VCaP (cell line): Measurements from ENCODE around the gene KIF26A.

Experiments
- H3K27ac ChIP-seq: fragments of 450-650 bp; 2 replicates; pipeline ENCODE4 v1.5.1; 2017
- CTCF ChIP-seq: fragments of 450-650 bp; conservative IDR thresholded peaks from 2 replicates; pipeline ENCODE4 v1.5.1; 2017; ENCODE audit warnings: mild to moderate bottlenecking, moderate library complexity

Gene KIF26A

GRCh38 chr14:104188727-104189400, 50.5 kb downstream of the KIF26A start:
- H3K27ac ChIP-seq = peak overlapping the region; percentile 42
- TF ChIP-seq CTCF = no peak

- H3K27ac ChIP-seq = no peak overlapping the region
- TF ChIP-seq CTCF = no peak
Observed at GRCh38 chr14:104189629-104190335, 51.4 kb downstream of the KIF26A start.

- TF ChIP-seq CTCF = no peak
- H3K27ac ChIP-seq = no peak overlapping the region
Observed at GRCh38 chr14:104190396-104191000, 52.1 kb downstream of the KIF26A start.

- no peak for TF ChIP-seq CTCF
- no peak overlapping the region for H3K27ac ChIP-seq
Observed at GRCh38 chr14:104191409-104191997, 53.1 kb downstream of the KIF26A start.

GRCh38 chr14:104192146-104192882, 53.9 kb downstream of the KIF26A start:
- no peak for TF ChIP-seq CTCF
- no peak overlapping the region for H3K27ac ChIP-seq

- TF ChIP-seq CTCF = no peak
- no peak overlapping the region for H3K27ac ChIP-seq
Observed at GRCh38 chr14:104192883-104193245, 54.5 kb downstream of the KIF26A start.

- no peak overlapping the region for H3K27ac ChIP-seq
- no peak for TF ChIP-seq CTCF
Observed at GRCh38 chr14:104194016-104194415, 55.6 kb downstream of the KIF26A start.
